ENCODE measurements around the gene COQ9.

Gene COQ9

GRCh38 chr16:57509231-57509923 is 62.1 kb downstream of the COQ9 start:
- TF ChIP-seq NFIC (IDR thresholded peaks at IDR 0.05) (no peak), TCF12 (IDR thresholded peaks at IDR 0.05; ENCODE audit: low read depth) (no peak), TAF1 (IDR thresholded peaks at IDR 0.05; ENCODE audit: low read depth) (no peak), FOXM1 (IDR thresholded peaks at IDR 0.05; ENCODE audit: borderline replicate concordance, low read depth) (no peak), REST (IDR thresholded peaks at IDR 0.05; ENCODE audit: low read depth) (no peak), EP300 (IDR thresholded peaks at IDR 0.05; ENCODE audit: borderline replicate concordance) (no peak), RAD21 (IDR thresholded peaks at IDR 0.05; ENCODE audit: low read depth) (no peak), MAX (IDR thresholded peaks at IDR 0.05) (no peak), USF1 (IDR thresholded peaks at IDR 0.05) (no peak), CEBPB (IDR thresholded peaks at IDR 0.05) (no peak), ZBTB7A (IDR thresholded peaks at IDR 0.05; ENCODE audit: low read depth) (no peak), YY1 (IDR thresholded peaks at IDR 0.05; ENCODE audit: low read depth) (no peak), TEAD4 (IDR thresholded peaks at IDR 0.05) (no peak)

- no peak for TF ChIP-seq ZBTB7A (IDR thresholded peaks at IDR 0.05; ENCODE audit: low read depth)
- no peak for TF ChIP-seq YY1 (IDR thresholded peaks at IDR 0.05; ENCODE audit: low read depth)
- TF ChIP-seq USF1 (IDR thresholded peaks at IDR 0.05), result no peak
Observed at GRCh38 chr16:57510016-57510871, 63.0 kb downstream of the COQ9 start.

Measured in Ishikawa (cell line).